Stimulated activated naive B cell treated with anti-CD40 and anti-IgM and Interleukin-4, amounts not matched to agents 10 μg/mL and 1 μg/mL and 100 μg/mL, for 72 hours (primary cell): ENCODE data around the gene FOXI3.
A peak's percentile ranks its signal among the peaks of the same experiment; 100 is the strongest.

Source experiments
- ATAC-seq, 2 donors: fragments of 150-1000 bp; cut with Tn5 transposase; replicated peaks; 2 replicates each; pipeline ENCODE4 v1.10.0; 2021; ENCODE audit warnings: moderate library complexity in 1 of 2
- DNase-seq: peaks from one replicate; pipeline ENCODE4 v3.0.0; 2021
- H3K27ac Mint-ChIP-seq: one replicate; pipeline ENCODE4 v1.8.0; 2022; ENCODE audit warnings: mild to moderate bottlenecking, mixed read lengths
- H3K27me3 Mint-ChIP-seq, 2 donors: one replicate each; pipeline ENCODE4 v1.8.0; 2022; ENCODE audit warnings: mixed read lengths in 2 of 2
- H3K36me3 Mint-ChIP-seq, 2 donors: one replicate each; pipeline ENCODE4 v1.8.0; 2022; ENCODE audit warnings: mixed read lengths in 2 of 2, mild to moderate bottlenecking in 1 of 2
- H3K4me1 Mint-ChIP-seq, 2 donors: one replicate each; pipeline ENCODE4 v1.8.0; 2022; ENCODE audit warnings: mixed read lengths in 2 of 2, mild to moderate bottlenecking in 1 of 2
- H3K4me3 Mint-ChIP-seq, 2 donors: one replicate each; pipeline ENCODE4 v1.8.0; 2022; ENCODE audit warnings: mild to moderate bottlenecking in 2 of 2, mixed read lengths in 2 of 2, moderate library complexity in 1 of 2
- H3K9me3 Mint-ChIP-seq, 2 donors: one replicate each; pipeline ENCODE4 v1.8.0; 2022; ENCODE audit warnings: mixed read lengths in 2 of 2, mild to moderate bottlenecking in 1 of 2

Gene FOXI3

DNA sequence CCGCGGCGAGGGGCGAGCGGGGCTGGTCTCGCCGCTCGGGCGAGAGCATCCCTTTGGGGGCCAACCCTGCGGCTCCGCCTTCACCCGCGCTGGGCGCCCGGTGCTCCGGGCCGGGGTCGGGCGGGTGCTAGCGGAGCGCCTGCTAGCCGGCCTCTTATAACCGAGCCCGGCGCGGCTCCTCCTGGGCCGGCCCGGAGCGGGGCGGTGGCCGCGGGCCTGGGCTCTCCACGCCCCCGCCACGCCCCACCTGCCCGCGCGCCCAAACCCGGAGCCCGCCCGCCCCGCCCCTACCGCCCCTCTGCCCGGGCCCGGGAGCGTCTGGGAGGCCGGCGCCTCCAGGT, at the start of gene FOXI3:
FOXI3 (minus strand) TSS at position 129 of the 341 bp plus-strand sequence. CDS start 158 bp downstream, outside the sequence.
- H3K27me3 Mint-ChIP-seq: peaks cover 49 to 65% of the 10 kb centered on the region in 2 donors
- no peaks in the 10 kb centered on the region for H3K9me3 Mint-ChIP-seq
- H3K27ac Mint-ChIP-seq: peak within 1 kb of the TSS; percentile 47
- peak within 1 kb of the TSS; percentile 80 to 85 for H3K4me3 Mint-ChIP-seq
- ATAC-seq (peak; percentile 43 to 48), DNase-seq (no peak)
- peaks cover 9 to 13% of the 10 kb centered on the region in 2 donors for H3K4me1 Mint-ChIP-seq
- H3K36me3 Mint-ChIP-seq: no peaks in the 10 kb centered on the region

GRCh38 chr2:88500691-88501090, 48.2 kb upstream of the FOXI3 start:
- Mint-ChIP-seq H3K27me3 (peaks cover 18 to 20% of the 10 kb centered on the region in 2 donors), H3K4me1 (no peaks in the 10 kb centered on the region), H3K27ac (no peak overlapping the region), H3K9me3 (peaks cover 5 to 8% of the 10 kb centered on the region in 2 donors), H3K36me3 (peaks cover 1 to 4% of the 10 kb centered on the region in 2 donors), H3K4me3 (no peak overlapping the region)
- ATAC-seq: no peak
- no peak for DNase-seq

DNA sequence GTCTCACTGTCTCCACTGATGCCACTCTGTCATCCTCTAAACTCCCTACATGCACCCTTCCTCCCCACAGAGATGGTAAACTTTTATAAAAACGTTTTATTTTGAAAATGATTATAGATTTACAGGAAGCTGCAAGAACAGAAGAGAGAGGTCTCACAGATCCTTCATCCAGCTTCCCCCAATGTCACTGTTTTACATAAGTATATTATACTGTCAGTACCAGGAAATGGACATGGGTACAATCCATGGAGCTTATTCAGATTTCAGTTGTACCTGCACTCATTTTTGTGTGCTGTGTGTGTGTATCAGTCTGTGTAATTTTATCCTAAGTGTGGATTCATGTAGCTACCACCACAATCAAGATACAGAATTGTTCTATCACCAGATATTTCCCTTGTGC, 46.7 kb upstream of the FOXI3 start:
- Mint-ChIP-seq H3K27ac (no peak overlapping the region), H3K4me1 (no peaks in the 10 kb centered on the region), H3K27me3 (peaks cover 18 to 20% of the 10 kb centered on the region in 2 donors), H3K9me3 (peaks cover 5 to 8% of the 10 kb centered on the region in 2 donors), H3K4me3 (no peak overlapping the region), H3K36me3 (peaks cover 1 to 4% of the 10 kb centered on the region in 2 donors)
- DNase-seq (no peak), ATAC-seq (no peak)

- H3K27ac Mint-ChIP-seq: no peak overlapping the region
- H3K9me3 Mint-ChIP-seq: no peaks in the 10 kb centered on the region
- H3K4me1 Mint-ChIP-seq: no peaks in the 10 kb centered on the region
- no peaks in the 10 kb centered on the region for H3K36me3 Mint-ChIP-seq
- no peak for DNase-seq
- H3K27me3 Mint-ChIP-seq: peaks cover 10 to 12% of the 10 kb centered on the region in 2 donors
- no peak overlapping the region for H3K4me3 Mint-ChIP-seq
- no peak for ATAC-seq
These were observed 41.0 kb upstream of the FOXI3 start for GRCh38 chr2:88493481-88493880.

GRCh38 chr2:88492002-88492401, 39.5 kb upstream of the FOXI3 start:
- H3K4me1 Mint-ChIP-seq: no peaks in the 10 kb centered on the region
- no peak overlapping the region for H3K4me3 Mint-ChIP-seq
- no peak overlapping the region for H3K27ac Mint-ChIP-seq
- H3K9me3 Mint-ChIP-seq: no peaks in the 10 kb centered on the region
- no peak for ATAC-seq
- no peaks in the 10 kb centered on the region for H3K36me3 Mint-ChIP-seq
- no peak for DNase-seq
- peaks cover 10 to 12% of the 10 kb centered on the region in 2 donors for H3K27me3 Mint-ChIP-seq

DNA sequence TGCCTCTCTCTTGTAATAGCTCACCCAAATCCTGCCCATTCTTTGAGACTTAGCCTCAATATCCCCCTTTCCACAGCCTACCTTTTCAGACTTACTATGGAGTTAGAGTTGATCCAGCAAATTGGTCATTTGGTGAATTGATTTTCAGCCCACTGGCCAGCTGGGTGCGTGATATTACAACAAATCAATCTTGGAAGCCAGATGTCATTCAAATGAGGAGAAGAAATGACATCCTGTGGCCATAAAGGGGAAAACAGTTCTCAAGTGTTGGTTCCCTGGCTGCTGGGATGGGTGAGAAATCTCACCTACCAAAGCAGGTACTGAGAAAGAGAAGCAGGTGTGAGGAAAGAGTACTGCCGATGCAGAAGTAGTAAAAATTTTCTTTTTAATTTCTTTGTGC, 36.7 kb upstream of the FOXI3 start:
- ATAC-seq (no peak), DNase-seq (no peak)
- Mint-ChIP-seq H3K4me3 (no peak overlapping the region), H3K9me3 (no peaks in the 10 kb centered on the region), H3K36me3 (no peaks in the 10 kb centered on the region), H3K27me3 (peaks cover 7 to 14% of the 10 kb centered on the region in 2 donors), H3K27ac (no peak overlapping the region), H3K4me1 (no peaks in the 10 kb centered on the region)

DNA sequence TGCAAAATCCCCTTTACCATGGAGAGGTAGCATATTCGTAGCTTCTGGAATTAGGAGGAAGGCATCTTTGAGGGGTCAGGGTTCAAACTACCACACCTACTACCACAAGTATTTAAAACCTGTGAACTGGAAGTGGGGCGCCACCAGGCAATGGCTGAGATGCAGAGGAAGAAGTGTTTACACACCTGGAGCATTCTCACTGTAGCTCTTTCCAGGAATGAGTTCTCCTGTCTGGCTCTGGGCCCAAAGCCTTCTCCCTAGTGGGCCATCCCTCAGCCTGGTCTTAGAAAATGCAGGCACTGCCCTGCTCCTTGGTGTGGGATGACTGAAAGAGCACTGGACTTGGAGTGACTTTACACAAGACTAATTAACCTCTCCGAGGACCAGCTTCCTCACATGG, 30.7 kb upstream of the FOXI3 start:
- Mint-ChIP-seq H3K27ac (no peak overlapping the region), H3K36me3 (no peaks in the 10 kb centered on the region), H3K9me3 (no peaks in the 10 kb centered on the region), H3K4me1 (no peaks in the 10 kb centered on the region), H3K27me3 (peaks cover 13 to 25% of the 10 kb centered on the region in 2 donors), H3K4me3 (no peak overlapping the region)
- no peak for DNase-seq
- no peak for ATAC-seq

GRCh38 chr2:88481691-88482336, 29.3 kb upstream of the FOXI3 start:
- H3K4me3 Mint-ChIP-seq: no peak overlapping the region
- no peak overlapping the region for H3K27ac Mint-ChIP-seq
- DNase-seq: no peak
- H3K9me3 Mint-ChIP-seq: no peaks in the 10 kb centered on the region
- no peak for ATAC-seq
- H3K36me3 Mint-ChIP-seq: no peaks in the 10 kb centered on the region
- no peaks in the 10 kb centered on the region for H3K4me1 Mint-ChIP-seq
- H3K27me3 Mint-ChIP-seq: peaks cover 17 to 30% of the 10 kb centered on the region in 2 donors

DNA sequence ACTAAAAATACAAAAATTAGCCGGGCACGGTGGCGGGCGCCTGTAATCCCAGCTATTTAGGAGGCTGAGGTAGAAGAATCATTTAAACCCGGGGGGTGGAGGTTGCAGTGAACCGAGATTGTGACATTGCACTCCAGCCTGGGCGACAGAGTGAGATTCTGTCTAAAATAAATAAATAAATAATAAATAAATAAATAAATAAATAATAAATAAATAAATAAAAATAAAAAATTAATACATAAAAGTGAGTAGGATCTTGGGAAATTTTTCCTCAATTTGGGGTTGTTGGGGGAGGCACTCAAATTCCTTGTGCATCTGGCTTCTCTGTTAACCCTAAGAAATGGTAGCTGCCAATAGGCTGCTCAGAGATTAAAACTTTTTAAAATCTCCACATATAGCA, 20.3 kb upstream of the FOXI3 start:
- DNase-seq: no peak
- Mint-ChIP-seq H3K27me3 (peaks cover 9 to 21% of the 10 kb centered on the region in 2 donors), H3K4me1 (no peaks in the 10 kb centered on the region), H3K4me3 (no peak overlapping the region), H3K9me3 (peaks cover 3 to 6% of the 10 kb centered on the region in 2 donors), H3K36me3 (no peaks in the 10 kb centered on the region), H3K27ac (no peak overlapping the region)
- no peak for ATAC-seq

GRCh38 chr2:88471083-88471942, 18.8 kb upstream of the FOXI3 start:
- Mint-ChIP-seq H3K9me3 (peaks cover 3 to 6% of the 10 kb centered on the region in 2 donors), H3K27ac (no peak overlapping the region), H3K4me1 (no peaks in the 10 kb centered on the region), H3K27me3 (peaks cover 9 to 20% of the 10 kb centered on the region in 2 donors), H3K36me3 (no peaks in the 10 kb centered on the region), H3K4me3 (no peak overlapping the region)
- ATAC-seq (no peak), DNase-seq (no peak)

- Mint-ChIP-seq H3K27ac (no peak overlapping the region), H3K4me1 (no peaks in the 10 kb centered on the region), H3K4me3 (no peak overlapping the region), H3K36me3 (no peaks in the 10 kb centered on the region), H3K27me3 (peaks cover 3 to 7% of the 10 kb centered on the region in 2 donors), H3K9me3 (peaks cover 3 to 6% of the 10 kb centered on the region in 2 donors)
- DNase-seq (no peak), ATAC-seq (peak in 1 of 2 donors; percentile 23)
These were observed 17.0 kb upstream of the FOXI3 start for GRCh38 chr2:88469202-88470114.

DNA sequence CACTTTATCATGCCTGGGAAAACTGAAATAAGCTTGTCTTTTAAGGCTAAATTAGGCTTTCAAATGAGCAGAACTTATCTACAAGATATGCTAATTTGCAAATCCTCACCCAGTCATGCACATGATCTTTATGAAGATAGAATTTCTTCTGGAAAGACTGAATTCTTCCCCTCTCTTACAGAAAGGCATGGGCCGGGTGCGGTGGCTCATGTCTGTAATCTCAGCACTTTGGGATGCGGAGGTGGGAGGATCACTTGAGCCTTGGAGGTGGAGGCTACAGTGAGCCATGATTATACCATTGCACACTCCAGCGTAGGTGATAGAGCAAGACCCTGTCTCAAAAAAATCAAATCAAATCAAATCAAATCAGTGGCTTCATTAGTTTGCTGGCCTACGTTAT, 11.7 kb upstream of the FOXI3 start:
- ATAC-seq (no peak), DNase-seq (no peak)
- Mint-ChIP-seq H3K27ac (no peak overlapping the region), H3K4me3 (no peak overlapping the region), H3K27me3 (peaks cover 12 to 13% of the 10 kb centered on the region in 2 donors), H3K9me3 (peaks cover 0 to under 1% of the 10 kb centered on the region in 2 donors), H3K4me1 (no peaks in the 10 kb centered on the region), H3K36me3 (no peaks in the 10 kb centered on the region)

- H3K27ac Mint-ChIP-seq: no peak overlapping the region
- H3K4me1 Mint-ChIP-seq: peaks cover 0 to 2% of the 10 kb centered on the region in 2 donors
- no peaks in the 10 kb centered on the region for H3K36me3 Mint-ChIP-seq
- H3K27me3 Mint-ChIP-seq: peaks cover 40 to 45% of the 10 kb centered on the region in 2 donors
- ATAC-seq (no peak), DNase-seq (no peak)
- no peak overlapping the region for H3K4me3 Mint-ChIP-seq
- H3K9me3 Mint-ChIP-seq: no peaks in the 10 kb centered on the region
These were observed 6.1 kb upstream of the FOXI3 start for GRCh38 chr2:88458633-88459032.

DNA sequence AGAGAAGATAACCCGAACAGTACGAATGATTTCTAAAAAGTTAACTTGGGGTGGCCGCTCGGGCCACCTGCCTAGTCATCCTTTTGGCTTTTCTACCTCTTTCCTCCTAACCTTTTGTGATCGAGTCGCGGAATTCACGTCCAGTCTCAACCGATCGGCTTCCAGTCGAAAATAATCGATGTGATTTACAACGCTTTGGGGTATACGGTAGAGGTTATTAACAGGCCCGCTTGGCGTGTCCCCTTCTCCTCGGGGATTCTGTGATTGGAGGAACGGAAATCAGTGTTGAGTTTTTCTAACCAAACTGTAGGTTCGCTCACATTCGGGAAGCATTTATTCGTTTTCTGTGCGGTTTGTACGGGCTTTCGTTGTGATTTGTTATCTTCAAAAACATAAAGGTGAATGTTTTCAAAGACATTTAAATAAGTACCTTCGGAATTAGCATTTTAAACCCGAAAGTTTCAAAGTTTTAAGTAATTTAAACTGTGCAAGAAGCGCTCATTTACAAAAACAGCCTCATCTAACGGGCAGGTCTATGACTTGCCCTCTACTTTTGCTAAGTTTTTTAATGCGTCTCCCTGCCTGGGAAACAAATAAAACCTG, 588 bp upstream of the FOXI3 start:
- no peaks in the 10 kb centered on the region for H3K9me3 Mint-ChIP-seq
- H3K27me3 Mint-ChIP-seq: peaks cover 49 to 65% of the 10 kb centered on the region in 2 donors
- ATAC-seq (no peak), DNase-seq (no peak)
- H3K4me3 Mint-ChIP-seq: peak overlapping the region; percentile 67 to 72
- peaks cover 9 to 13% of the 10 kb centered on the region in 2 donors for H3K4me1 Mint-ChIP-seq
- peak overlapping the region; percentile 42 for H3K27ac Mint-ChIP-seq
- H3K36me3 Mint-ChIP-seq: no peaks in the 10 kb centered on the region
